GM12878 (cell line): ENCODE results near the gene CFAP53. TPM values are rescaled to one million over a fixed set of nuclear protein-coding genes. Genes with fewer than 3 reads are reported as not detected.

Experiments used
- ATAC-seq: fragments of 200-7000 bp; cut with Tn5 transposase; 3 replicates; pipeline ENCODE4 v1.9.1; 2020; ENCODE audit warnings: mild to moderate bottlenecking, moderate library complexity
- BruUV-seq: library from RNA; stranded (reverse); fragments of 400-500 nt; replicated peaks from 2 replicates; lab custom pipeline; 2021; lab: Mats Ljungman, UMichigan
- CTCF ChIA-PET: fragments of 300-600 bp; sonication (Branson Sonifier 250); formaldehyde crosslinking; extraction: SDS; loops from one replicate; lab custom pipeline; 2021; ENCODE audit warnings: inconsistent platforms; lab: Yijun Ruan, JAX
- POLR2A ChIA-PET: fragments of 350-600 bp; formaldehyde crosslinking; extraction: SDS; loops from one replicate; lab custom pipeline; 2021; ENCODE audit warnings: inconsistent platforms; lab: Charles Lee
- RAD21 ChIA-PET: fragments of 300-600 bp; sonication (Branson Sonifier 250); formaldehyde crosslinking; loops from one replicate; lab custom pipeline; 2023; ENCODE audit warnings: antibody characterized with exemption; ENCODE audit not compliant: unreplicated experiment; lab: Charles Lee
- SMC1A ChIA-PET: fragments of 300-600 bp; sonication (Branson Sonifier 250); formaldehyde crosslinking; loops from one replicate; lab custom pipeline; 2023; ENCODE audit not compliant: unreplicated experiment, uncharacterized antibody; lab: Charles Lee
- DNase-seq: peaks from one replicate; pipeline ENCODE4 v3.0.0-alpha.2; 2011; ENCODE audit warnings: low read depth, low spot score
- FAIRE-seq: peaks from 3 replicates; lab custom pipeline; 2011; peaks lifted over from hg19 to GRCh38; lab: Jason Lieb, UNC
- H2AFZ ChIP-seq: 2 replicates; pipeline ENCODE4 v1.6.0; 2011; ENCODE audit warnings: low read depth, low read length, control low read depth; ENCODE audit not compliant: control insufficient read depth
- H3K27ac ChIP-seq: 2 replicates; pipeline ENCODE4 v1.5.1; 2011; ENCODE audit warnings: control low read depth; ENCODE audit not compliant: control insufficient read depth, insufficient read depth
- H3K27me3 ChIP-seq, 2 experiments: replicated peaks in 1 of 2; 2 replicates each; pipeline versions ENCODE4 v1.6.0 to v1.6.1; 2011; ENCODE audit warnings: low read length in 1 of 2; ENCODE audit not compliant: control insufficient read depth in 2 of 2, insufficient read depth in 2 of 2
- H3K36me3 ChIP-seq, 2 experiments: 2 replicates each; pipeline ENCODE4 v1.5.1; 2011; ENCODE audit warnings: low read length in 1 of 2; ENCODE audit not compliant: control insufficient read depth in 2 of 2, insufficient read depth in 2 of 2
- H3K4me1 ChIP-seq: 2 replicates; pipeline ENCODE4 v1.6.1; 2011; ENCODE audit warnings: mild to moderate bottlenecking, low read length, moderate library complexity, mixed read lengths; ENCODE audit not compliant: control insufficient read depth, insufficient read depth
- H3K4me2 ChIP-seq: 2 replicates; pipeline ENCODE4 v1.6.0; 2011; ENCODE audit warnings: control low read depth; ENCODE audit not compliant: control insufficient read depth, insufficient read depth
- H3K4me3 ChIP-seq: fragments of 200-600 bp; sonication (generic); 2 replicates; pipeline ENCODE4 v1.5.1; 2016
- H3K79me2 ChIP-seq: 2 replicates; pipeline ENCODE4 v1.6.0; 2011; ENCODE audit warnings: low read length; ENCODE audit not compliant: control insufficient read depth, insufficient read depth
- H3K9ac ChIP-seq: 2 replicates; pipeline ENCODE4 v1.8.0; 2011; ENCODE audit warnings: low read length, control low read depth, mixed read lengths; ENCODE audit not compliant: control insufficient read depth, insufficient read depth
- H3K9me3 ChIP-seq: replicated peaks from 3 replicates; pipeline ENCODE4 v1.5.1; 2011; ENCODE audit warnings: mild to moderate bottlenecking, low read length; ENCODE audit not compliant: control insufficient read depth, insufficient read depth
- H4K20me1 ChIP-seq: 2 replicates; pipeline ENCODE4 v1.6.0; 2011; ENCODE audit not compliant: control insufficient read depth, insufficient read depth
- ATF2 ChIP-seq: IDR thresholded peaks from 2 replicates; pipeline ENCODE4 v1.6.1; 2012; ENCODE audit warnings: low read length, inconsistent platforms
- ATF3 ChIP-seq: IDR thresholded peaks from 2 replicates; pipeline ENCODE4 v1.6.1; 2011; ENCODE audit warnings: low read depth, mild to moderate bottlenecking, low read length, moderate library complexity, borderline replicate concordance; ENCODE audit errors: extremely low read depth
- ETV6 ChIP-seq, 2 experiments: fragments of 450-650 bp in 1 of 2; IDR thresholded peaks in 1 of 2; conservative IDR thresholded peaks in 1 of 2; 2 replicates each; pipeline ENCODE4 v1.6.1; 2014; ENCODE audit warnings: antibody characterized with exemption in 1 of 2, borderline replicate concordance in 1 of 2, low read depth in 1 of 2, mild to moderate bottlenecking in 1 of 2, moderate library complexity in 1 of 2
- NFIC ChIP-seq: IDR thresholded peaks from 2 replicates; pipeline ENCODE4 v1.6.1; 2012; ENCODE audit warnings: low read depth, mild to moderate bottlenecking, inconsistent platforms, low read length, moderate library complexity
- PAX8 ChIP-seq: fragments of 450-650 bp; IDR thresholded peaks from 2 replicates; pipeline ENCODE4 v1.6.1; 2017; ENCODE audit warnings: mild to moderate bottlenecking, moderate library complexity
- RAD51 ChIP-seq: fragments of 450-650 bp; IDR thresholded peaks from 2 replicates; pipeline ENCODE4 v1.6.1; 2016; ENCODE audit warnings: moderate library complexity, mild to moderate bottlenecking, inconsistent platforms
- RELB ChIP-seq: fragments of 450-650 bp; IDR thresholded peaks from 2 replicates; pipeline ENCODE4 v1.6.1; 2017; ENCODE audit warnings: low read depth, mild to moderate bottlenecking, moderate library complexity
- SMARCA5 ChIP-seq: fragments of 450-650 bp; IDR thresholded peaks from 2 replicates; pipeline ENCODE4 v1.6.1; 2017; ENCODE audit warnings: mild to moderate bottlenecking
- SMC3 ChIP-seq: IDR thresholded peaks from 2 replicates; pipeline ENCODE4 v1.6.1; 2011; ENCODE audit warnings: low read length, improper control_type of control experiment, borderline replicate concordance
- WGBS: methylation state at CpG from one replicate; pipeline ENCODE4 v1.1.6; 2016; ENCODE audit warnings: low lambda C conversion rate; ENCODE audit not compliant: insufficient replicate concordance, insufficient coverage; ENCODE audit errors: missing lambda C conversion rate; 5-methylcytosine and 5-hydroxymethylcytosine counted together
- in situ Hi-C: fragments of 300-500 bp; cut with MboI; formaldehyde crosslinking; loops from 9 replicates; pipeline ENCODE4 v1.14.3; 2018; ENCODE audit warnings: mixed read lengths
- intact Hi-C: fragments of 100-400 bp; cut with micrococcal nuclease; formaldehyde crosslinking; loops from one replicate; pipeline ENCODE4 v1.14.2; 2022; ENCODE audit not compliant: unreplicated experiment
- polyA plus RNA-seq, 11 experiments: library from polyadenylated mRNA; depleted of rRNA in 4 of 11; unstranded in 6 of 11; stranded (reverse) in 5 of 11; fragments of >200 nt; fragmentation: Nextera tagmentation in 4 of 11; fragmentation: Illumina TruSeq in 1 of 11; extraction: Ambion mirVana in 4 of 11; extraction: Trizol in 1 of 11; gene quantifications; 1 replicate in 1 of 11; 2 replicates in 10 of 11; pipeline versions ENCODE4 v1.2.1 to v1.2.3, GENCODE V29; 2011 to 2016; ENCODE audit warnings: inconsistent platforms in 2 of 11, missing spikeins in 2 of 11, low read depth in 1 of 11
- total RNA-seq, 4 experiments: library from RNA; depleted of rRNA in 3 of 4; stranded (reverse); fragments of >200 nt in 3 of 4; fragmentation: Illumina TruSeq in 1 of 4; extraction: Trizol in 1 of 4; gene quantifications; 2 replicates each; pipeline versions ENCODE4 v1.2.1 to v1.2.3, GENCODE V29; 2013 to 2021
- TF ChIP-seq, protein P1 (sequence below): fragments of 450-650 bp; IDR thresholded peaks from 2 replicates; pipeline ENCODE4 v1.6.1; 2017; ENCODE audit warnings: mild to moderate bottlenecking
- TF ChIP-seq, protein P2 (sequence below): fragments of 450-650 bp; IDR thresholded peaks from 2 replicates; pipeline ENCODE4 v1.6.1; 2017; ENCODE audit warnings: mild to moderate bottlenecking, moderate library complexity

CFAP53 gene
- total and polyA plus RNA-seq, 10 of the 15 experiments (the other 5 are each of a cell fraction or from before 2014, with no cell fraction given) = 0.05 to 0.31 (median 0.12) TPM; not detected in 1

- 0% methylated on average over 1 of the region's 1 CpG for WGBS
- H3K4me2 ChIP-seq = peak overlapping the region; percentile 50
- H3K4me3 ChIP-seq = no peak overlapping the region
- peak overlapping the region; percentile 42 for H2AFZ ChIP-seq
- no peaks in the 10 kb centered on the region; the same call in 2 of the 3 replicates for H3K9me3 ChIP-seq
- intact Hi-C loops = loop anchor here (10.0 kb wide), 1 partner anchor 54 kb away; no protein-coding TSS in a partner anchor
- no peaks in the 10 kb centered on the region for H3K79me2 ChIP-seq
- ChIA-PET POLR2A (interaction anchor here (0.6 to 1.0 kb wide), 3 partner anchors 11 to 462 kb away, joined by 3 to 4 read pairs (median 3); no protein-coding TSS in a partner anchor), SMC1A (interaction anchor here (0.6 to 13.1 kb wide), 14 partner anchors 9 to 693 kb away, joined by 3 to 107 read pairs (median 4); no protein-coding TSS in a partner anchor), RAD21 (interaction anchor here (0.9 to 6.2 kb wide), 8 partner anchors 9 to 175 kb away, joined by 3 to 40 read pairs (median 8); no protein-coding TSS in a partner anchor), CTCF (interaction anchor here (0.8 to 2.1 kb wide), 7 partner anchors 13 to 239 kb away, joined by 3 to 7 read pairs (median 3); no protein-coding TSS in a partner anchor)
- BruUV-seq = no TSS peak
- peak; percentile 46 for DNase-seq
- H3K9ac ChIP-seq = no peak overlapping the region
- FAIRE-seq = no peak
- H3K27me3 ChIP-seq = peaks cover 5% of the 10 kb centered on the region in 2 experiments; a peak in 3 of 4 replicates
- peak; percentile 86 for ATAC-seq
- in situ Hi-C loops = no loop called here
- H3K27ac ChIP-seq = no peak overlapping the region
- no peaks in the 10 kb centered on the region for H3K36me3 ChIP-seq
- peaks cover 11% of the 10 kb centered on the region for H3K4me1 ChIP-seq
- no peaks in the 10 kb centered on the region for H4K20me1 ChIP-seq
- no peak for TF ChIP-seq PAX8
- TF ChIP-seq ETV6 (conservative IDR thresholded peaks at IDR 0.05 in 1 of 2, IDR thresholded peaks at IDR 0.05 in 1 of 2; ENCODE audit: borderline replicate concordance in 1 of 2, low read depth in 1 of 2) = peak in 1 of 2 experiments; percentile 66; a peak in 1 of 4 replicates
- no peak for TF ChIP-seq ATF3
- no peak for TF ChIP-seq SMC3
- TF ChIP-seq, protein P1, sequence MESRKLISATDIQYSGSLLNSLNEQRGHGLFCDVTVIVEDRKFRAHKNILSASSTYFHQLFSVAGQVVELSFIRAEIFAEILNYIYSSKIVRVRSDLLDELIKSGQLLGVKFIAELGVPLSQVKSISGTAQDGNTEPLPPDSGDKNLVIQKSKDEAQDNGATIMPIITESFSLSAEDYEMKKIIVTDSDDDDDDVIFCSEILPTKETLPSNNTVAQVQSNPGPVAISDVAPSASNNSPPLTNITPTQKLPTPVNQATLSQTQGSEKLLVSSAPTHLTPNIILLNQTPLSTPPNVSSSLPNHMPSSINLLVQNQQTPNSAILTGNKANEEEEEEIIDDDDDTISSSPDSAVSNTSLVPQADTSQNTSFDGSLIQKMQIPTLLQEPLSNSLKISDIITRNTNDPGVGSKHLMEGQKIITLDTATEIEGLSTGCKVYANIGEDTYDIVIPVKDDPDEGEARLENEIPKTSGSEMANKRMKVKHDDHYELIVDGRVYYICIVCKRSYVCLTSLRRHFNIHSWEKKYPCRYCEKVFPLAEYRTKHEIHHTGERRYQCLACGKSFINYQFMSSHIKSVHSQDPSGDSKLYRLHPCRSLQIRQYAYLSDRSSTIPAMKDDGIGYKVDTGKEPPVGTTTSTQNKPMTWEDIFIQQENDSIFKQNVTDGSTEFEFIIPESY = no peak
- peak; percentile 45; the same call in 1 of the 2 replicates for TF ChIP-seq RAD51
- peak; percentile 78 for TF ChIP-seq NFIC
- 0 out of 2 replicates have a peak, but pooled peaks have one; percentile 29 for TF ChIP-seq SMARCA5
- TF ChIP-seq, protein P2, sequence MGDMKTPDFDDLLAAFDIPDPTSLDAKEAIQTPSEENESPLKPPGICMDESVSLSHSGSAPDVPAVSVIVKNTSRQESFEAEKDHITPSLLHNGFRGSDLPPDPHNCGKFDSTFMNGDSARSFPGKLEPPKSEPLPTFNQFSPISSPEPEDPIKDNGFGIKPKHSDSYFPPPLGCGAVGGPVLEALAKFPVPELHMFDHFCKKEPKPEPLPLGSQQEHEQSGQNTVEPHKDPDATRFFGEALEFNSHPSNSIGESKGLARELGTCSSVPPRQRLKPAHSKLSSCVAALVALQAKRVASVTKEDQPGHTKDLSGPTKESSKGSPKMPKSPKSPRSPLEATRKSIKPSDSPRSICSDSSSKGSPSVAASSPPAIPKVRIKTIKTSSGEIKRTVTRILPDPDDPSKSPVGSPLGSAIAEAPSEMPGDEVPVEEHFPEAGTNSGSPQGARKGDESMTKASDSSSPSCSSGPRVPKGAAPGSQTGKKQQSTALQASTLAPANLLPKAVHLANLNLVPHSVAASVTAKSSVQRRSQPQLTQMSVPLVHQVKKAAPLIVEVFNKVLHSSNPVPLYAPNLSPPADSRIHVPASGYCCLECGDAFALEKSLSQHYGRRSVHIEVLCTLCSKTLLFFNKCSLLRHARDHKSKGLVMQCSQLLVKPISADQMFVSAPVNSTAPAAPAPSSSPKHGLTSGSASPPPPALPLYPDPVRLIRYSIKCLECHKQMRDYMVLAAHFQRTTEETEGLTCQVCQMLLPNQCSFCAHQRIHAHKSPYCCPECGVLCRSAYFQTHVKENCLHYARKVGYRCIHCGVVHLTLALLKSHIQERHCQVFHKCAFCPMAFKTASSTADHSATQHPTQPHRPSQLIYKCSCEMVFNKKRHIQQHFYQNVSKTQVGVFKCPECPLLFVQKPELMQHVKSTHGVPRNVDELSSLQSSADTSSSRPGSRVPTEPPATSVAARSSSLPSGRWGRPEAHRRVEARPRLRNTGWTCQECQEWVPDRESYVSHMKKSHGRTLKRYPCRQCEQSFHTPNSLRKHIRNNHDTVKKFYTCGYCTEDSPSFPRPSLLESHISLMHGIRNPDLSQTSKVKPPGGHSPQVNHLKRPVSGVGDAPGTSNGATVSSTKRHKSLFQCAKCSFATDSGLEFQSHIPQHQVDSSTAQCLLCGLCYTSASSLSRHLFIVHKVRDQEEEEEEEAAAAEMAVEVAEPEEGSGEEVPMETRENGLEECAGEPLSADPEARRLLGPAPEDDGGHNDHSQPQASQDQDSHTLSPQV = no peak
- peak; percentile 87 for TF ChIP-seq RELB
- peak; percentile 22; the same call in 1 of the 2 replicates for TF ChIP-seq ATF2
Measured at GRCh38 chr18:50189160-50189559, 77.1 kb downstream of the CFAP53 start.
